ENCODE measurements around the gene MCRS1. TPM values are rescaled to one million over a fixed set of nuclear protein-coding genes. Genes with fewer than 3 reads are reported as not detected.

MCRS1 gene
- total and polyA plus RNA-seq, 2 donors (not counting 3 experiments of a cell fraction or from before 2014, with no cell fraction given): 71.1 to 99.3 TPM

DNA sequence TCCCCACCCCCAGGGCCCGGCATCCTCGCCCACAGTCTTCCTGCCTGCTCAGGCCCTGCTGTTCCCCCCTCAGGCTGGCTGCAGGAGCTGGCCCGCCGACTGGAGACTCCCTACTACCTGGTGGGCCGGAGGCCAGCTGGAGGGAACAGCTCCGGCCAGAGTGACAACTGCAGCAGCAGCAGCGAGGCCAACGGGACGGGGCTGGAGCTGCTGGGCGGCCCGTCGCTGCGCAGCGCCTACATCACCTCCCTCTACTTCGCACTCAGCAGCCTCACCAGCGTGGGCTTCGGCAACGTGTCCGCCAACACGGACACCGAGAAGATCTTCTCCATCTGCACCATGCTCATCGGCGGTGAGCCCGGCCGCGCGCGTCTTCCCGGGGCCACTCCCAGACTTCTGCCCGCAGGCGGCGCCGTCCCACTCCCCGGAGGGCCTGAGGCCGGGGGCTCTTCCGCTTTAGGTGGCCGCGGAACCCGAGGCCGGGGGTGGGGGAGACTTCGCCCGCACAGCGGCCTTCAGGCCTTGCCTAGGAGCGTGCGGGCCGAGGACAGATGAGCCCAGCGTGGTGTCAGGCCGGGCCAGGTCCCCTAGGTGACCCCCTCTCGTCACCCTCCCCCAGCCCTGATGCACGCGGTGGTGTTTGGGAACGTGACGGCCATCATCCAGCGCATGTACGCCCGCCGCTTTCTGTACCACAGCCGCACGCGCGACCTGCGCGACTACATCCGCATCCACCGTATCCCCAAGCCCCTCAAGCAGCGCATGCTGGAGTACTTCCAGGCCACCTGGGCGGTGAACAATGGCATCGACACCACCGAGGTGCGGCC lies 18.9 kb downstream of the MCRS1 start:
- Histone ChIP-seq H3K27ac (ENCODE audit: insufficient read depth, low read depth, low read length) (no peak overlapping the region), H2AFZ (ENCODE audit: low read depth, low read length) (peak overlapping the region; percentile 94), H3K27me3 (ENCODE audit: control insufficient read depth in 2 of 2, insufficient read depth in 2 of 2, low read length in 2 of 2) (peaks cover 0 to 5% of the 10 kb centered on the region in 2 experiments), H3K9me3 (replicated peaks; ENCODE audit: control insufficient read depth, insufficient read depth, low read length) (no peaks in the 10 kb centered on the region), H3K4me3 (replicated peaks in 1 of 3; ENCODE audit: insufficient read depth in 1 of 3, low read depth in 1 of 3, low read length in 3 of 3) (peak overlapping the region in 2 of 3 experiments; percentile 6 to 19), H3K9me1 (replicated peaks; ENCODE audit: control insufficient read depth, extremely low read depth, insufficient read depth, low read length) (no peaks in the 10 kb centered on the region), H3K36me3 (ENCODE audit: control insufficient read depth in 2 of 2, extremely low read depth in 1 of 2, insufficient read depth in 2 of 2, low read length in 2 of 2) (no peaks in the 10 kb centered on the region), H3K4me1 (ENCODE audit: control insufficient read depth, extremely low read depth, insufficient read depth, low read length) (peaks cover 6% of the 10 kb centered on the region), H3K4me2 (ENCODE audit: insufficient read depth, low read length) (peak overlapping the region; percentile 48), H3K9ac (replicated peaks; ENCODE audit: extremely low read depth, insufficient read depth, low read length) (no peak overlapping the region), H4K20me1 (replicated peaks; ENCODE audit: control insufficient read depth, extremely low read depth, insufficient read depth, low read length) (no peaks in the 10 kb centered on the region), H3K79me2 (ENCODE audit: control insufficient read depth, insufficient read depth, low read length) (no peaks in the 10 kb centered on the region)
- peak; percentile 44 for TF ChIP-seq EZH2 (IDR thresholded peaks at IDR 0.05; ENCODE audit: borderline replicate concordance, low read depth, low read length, severe bottlenecking)
- no peak for TF ChIP-seq MYC (IDR thresholded peaks at IDR 0.05; ENCODE audit: low read depth, low read length)
- peak; percentile 36 to 59 for TF ChIP-seq CTCF (IDR thresholded peaks at IDR 0.05; ENCODE audit: extremely low read depth in 1 of 2, insufficient read depth in 1 of 2, low read depth in 1 of 2, low read length in 2 of 2)
- TF ChIP-seq GATA2 (IDR thresholded peaks at IDR 0.05; ENCODE audit: insufficient read depth, insufficient read length, low read depth, low read length): no peak
- no peak for TF ChIP-seq POLR2AphosphoS5 (IDR thresholded peaks at IDR 0.05; ENCODE audit: insufficient read depth, low read depth, low read length)
- dilution Hi-C loops (cut with MboI; ENCODE audit: extremely low pct_ligation_motif_present, low sequenced_read_pairs): no loop called here
- intact Hi-C loops (cut with micrococcal nuclease): no loop called here
- POLR2A ChIA-PET: no interaction called here
- FAIRE-seq (no peak), DNase-seq (ENCODE audit: low read depth, low spot score) (peak; percentile 31)
- CTCF ChIA-PET: interaction anchor here (0.6 to 6.9 kb wide), 4 partner anchors 33 to 405 kb away, joined by 3 to 44 read pairs (median 9); no protein-coding TSS in a partner anchor
- BruUV-seq (replicated peaks): no TSS peak
